Measurements from ENCODE around the gene OR10G2. TPM values are rescaled to one million over a fixed set of nuclear protein-coding genes. Genes with fewer than 3 reads are reported as not detected.

The OR10G2 gene
- total RNA-seq, 1 experiment from 2014 or later = not detected

DNA sequence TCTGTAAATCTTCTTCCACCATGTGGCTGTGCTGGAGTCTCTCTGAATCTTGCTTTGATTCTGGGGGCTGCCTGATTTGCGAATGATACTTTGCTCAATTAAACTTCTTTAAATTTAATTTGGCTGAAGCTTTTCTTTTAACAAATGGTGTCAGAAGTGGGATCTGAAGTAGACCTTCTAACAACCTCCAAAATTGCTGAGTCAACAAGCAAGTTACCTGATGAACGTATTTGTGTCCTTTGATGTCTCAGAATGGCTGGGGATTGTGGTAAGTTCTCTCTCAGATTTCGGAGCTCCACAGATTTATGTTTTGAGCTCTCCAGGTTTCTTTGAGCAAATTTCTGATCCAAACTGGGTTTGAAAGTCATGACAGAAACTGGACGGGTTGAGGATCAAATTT is 40.8 kb upstream of the OR10G2 start:
- 0 out of 2 replicates have a peak, but pooled peaks cover 3% of the 10 kb centered on the region for H3K36me3 Mint-ChIP-seq
- no peaks in the 10 kb centered on the region; the same call in 1 of the 2 replicates for H3K27me3 Mint-ChIP-seq (ENCODE audit: low read depth)
- H3K9me3 Mint-ChIP-seq = peaks cover 8% of the 10 kb centered on the region; the same call in 1 of the 2 replicates
- no peak overlapping the region for H3K4me3 Mint-ChIP-seq
- ChIA-PET CTCF (interaction anchor here (1.9 kb wide), 1 partner anchor 48 kb away, joined by 4 read pairs; no protein-coding TSS in a partner anchor), POLR2A (no interaction called here)
- no peak for DNase-seq (ENCODE audit: low spot score)
- TF ChIP-seq, protein P1, sequence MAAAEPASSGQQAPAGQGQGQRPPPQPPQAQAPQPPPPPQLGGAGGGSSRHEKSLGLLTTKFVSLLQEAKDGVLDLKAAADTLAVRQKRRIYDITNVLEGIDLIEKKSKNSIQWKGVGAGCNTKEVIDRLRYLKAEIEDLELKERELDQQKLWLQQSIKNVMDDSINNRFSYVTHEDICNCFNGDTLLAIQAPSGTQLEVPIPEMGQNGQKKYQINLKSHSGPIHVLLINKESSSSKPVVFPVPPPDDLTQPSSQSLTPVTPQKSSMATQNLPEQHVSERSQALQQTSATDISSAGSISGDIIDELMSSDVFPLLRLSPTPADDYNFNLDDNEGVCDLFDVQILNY (CRISPR knock-in tag; IDR thresholded peaks at IDR 0.05) = no peak
- TF ChIP-seq ERG (CRISPR knock-in tag; IDR thresholded peaks at IDR 0.05) = no peak
- TF ChIP-seq, protein P2, sequence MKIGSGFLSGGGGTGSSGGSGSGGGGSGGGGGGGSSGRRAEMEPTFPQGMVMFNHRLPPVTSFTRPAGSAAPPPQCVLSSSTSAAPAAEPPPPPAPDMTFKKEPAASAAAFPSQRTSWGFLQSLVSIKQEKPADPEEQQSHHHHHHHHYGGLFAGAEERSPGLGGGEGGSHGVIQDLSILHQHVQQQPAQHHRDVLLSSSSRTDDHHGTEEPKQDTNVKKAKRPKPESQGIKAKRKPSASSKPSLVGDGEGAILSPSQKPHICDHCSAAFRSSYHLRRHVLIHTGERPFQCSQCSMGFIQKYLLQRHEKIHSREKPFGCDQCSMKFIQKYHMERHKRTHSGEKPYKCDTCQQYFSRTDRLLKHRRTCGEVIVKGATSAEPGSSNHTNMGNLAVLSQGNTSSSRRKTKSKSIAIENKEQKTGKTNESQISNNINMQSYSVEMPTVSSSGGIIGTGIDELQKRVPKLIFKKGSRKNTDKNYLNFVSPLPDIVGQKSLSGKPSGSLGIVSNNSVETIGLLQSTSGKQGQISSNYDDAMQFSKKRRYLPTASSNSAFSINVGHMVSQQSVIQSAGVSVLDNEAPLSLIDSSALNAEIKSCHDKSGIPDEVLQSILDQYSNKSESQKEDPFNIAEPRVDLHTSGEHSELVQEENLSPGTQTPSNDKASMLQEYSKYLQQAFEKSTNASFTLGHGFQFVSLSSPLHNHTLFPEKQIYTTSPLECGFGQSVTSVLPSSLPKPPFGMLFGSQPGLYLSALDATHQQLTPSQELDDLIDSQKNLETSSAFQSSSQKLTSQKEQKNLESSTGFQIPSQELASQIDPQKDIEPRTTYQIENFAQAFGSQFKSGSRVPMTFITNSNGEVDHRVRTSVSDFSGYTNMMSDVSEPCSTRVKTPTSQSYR (CRISPR knock-in tag; IDR thresholded peaks at IDR 0.05) = no peak
- no peak for TF ChIP-seq FOXP1 (CRISPR knock-in tag; IDR thresholded peaks at IDR 0.05; ENCODE audit: borderline replicate concordance)
- TF ChIP-seq ATF3 (CRISPR knock-in tag; conservative IDR thresholded peaks at IDR 0.05) = no peak
- no peak for TF ChIP-seq E2F1 (CRISPR knock-in tag; IDR thresholded peaks at IDR 0.05)
- no peak for TF ChIP-seq SP1 (CRISPR knock-in tag; conservative IDR thresholded peaks at IDR 0.05)
- no peak for TF ChIP-seq TCF7 (CRISPR knock-in tag; IDR thresholded peaks at IDR 0.05; ENCODE audit: low read depth)
- TF ChIP-seq E2F4 (CRISPR knock-in tag; IDR thresholded peaks at IDR 0.05; ENCODE audit: borderline replicate concordance, low read depth) = no peak
- no peak for TF ChIP-seq MAX (CRISPR knock-in tag; IDR thresholded peaks at IDR 0.05)
- no peak for TF ChIP-seq ZBTB21 (CRISPR knock-in tag; IDR thresholded peaks at IDR 0.05; ENCODE audit: borderline replicate concordance)
- TF ChIP-seq JAZF1 (CRISPR knock-in tag; IDR thresholded peaks at IDR 0.05) = no peak
- TF ChIP-seq, protein P3, sequence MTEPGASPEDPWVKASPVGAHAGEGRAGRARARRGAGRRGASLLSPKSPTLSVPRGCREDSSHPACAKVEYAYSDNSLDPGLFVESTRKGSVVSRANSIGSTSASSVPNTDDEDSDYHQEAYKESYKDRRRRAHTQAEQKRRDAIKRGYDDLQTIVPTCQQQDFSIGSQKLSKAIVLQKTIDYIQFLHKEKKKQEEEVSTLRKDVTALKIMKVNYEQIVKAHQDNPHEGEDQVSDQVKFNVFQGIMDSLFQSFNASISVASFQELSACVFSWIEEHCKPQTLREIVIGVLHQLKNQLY (CRISPR knock-in tag; IDR thresholded peaks at IDR 0.05) = no peak
- no peak for TF ChIP-seq NR2C2 (CRISPR knock-in tag; IDR thresholded peaks at IDR 0.05)
- TF ChIP-seq, protein P4, sequence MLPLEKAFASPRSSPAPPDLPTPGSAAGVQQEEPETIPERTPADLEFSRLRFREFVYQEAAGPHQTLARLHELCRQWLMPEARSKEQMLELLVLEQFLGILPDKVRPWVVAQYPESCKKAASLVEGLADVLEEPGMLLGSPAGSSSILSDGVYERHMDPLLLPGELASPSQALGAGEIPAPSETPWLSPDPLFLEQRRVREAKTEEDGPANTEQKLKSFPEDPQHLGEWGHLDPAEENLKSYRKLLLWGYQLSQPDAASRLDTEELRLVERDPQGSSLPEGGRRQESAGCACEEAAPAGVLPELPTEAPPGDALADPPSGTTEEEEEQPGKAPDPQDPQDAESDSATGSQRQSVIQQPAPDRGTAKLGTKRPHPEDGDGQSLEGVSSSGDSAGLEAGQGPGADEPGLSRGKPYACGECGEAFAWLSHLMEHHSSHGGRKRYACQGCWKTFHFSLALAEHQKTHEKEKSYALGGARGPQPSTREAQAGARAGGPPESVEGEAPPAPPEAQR (CRISPR knock-in tag; IDR thresholded peaks at IDR 0.05) = no peak
- no peak for TF ChIP-seq ELF4 (CRISPR knock-in tag; IDR thresholded peaks at IDR 0.05; ENCODE audit: low read depth)
- no peak for TF ChIP-seq SMAD3 (CRISPR knock-in tag; IDR thresholded peaks at IDR 0.05; ENCODE audit: borderline replicate concordance)
- H3K27ac Mint-ChIP-seq = no peak overlapping the region
- no peak for ATAC-seq
- no peaks in the 10 kb centered on the region for H3K4me1 Mint-ChIP-seq

Data from WTC11 (cell line).